CD4-positive, CD25-positive, alpha-beta regulatory T cell (primary cell): ENCODE results near the gene PSIP1. TPM values are rescaled to one million over a fixed set of nuclear protein-coding genes. Genes with fewer than 3 reads are reported as not detected.
"Not testable (repeated sequence)": the region's sequence is repeated elsewhere in the genome, so short reads cannot be mapped to it uniquely, and the experiment has no call there.

Experiments
- ATAC-seq, 2 donors: fragments of 150-1000 bp; cut with Tn5 transposase; one replicate each; pipeline ENCODE4 v1.10.0; 2021; ENCODE audit warnings: low read depth in 2 of 2, moderate number of reproducible peaks in 2 of 2, moderate library complexity in 1 of 2
- DNase-seq, 3 donors: peaks; one replicate each; pipeline versions ENCODE4 v3.0.0 to v3.0.0-alpha.2; 2012 to 2022; ENCODE audit warnings: mixed read lengths in 1 of 3
- H3K27ac ChIP-seq: one replicate; pipeline ENCODE4 v1.7.0; 2013; ENCODE audit warnings: mild to moderate bottlenecking, low read length; ENCODE audit not compliant: insufficient read depth, poor library complexity, severe bottlenecking
- H3K27me3 ChIP-seq: one replicate; pipeline ENCODE4 v1.7.0; 2013; ENCODE audit warnings: low read length; ENCODE audit not compliant: control insufficient read depth, insufficient read depth
- H3K36me3 ChIP-seq: one replicate; pipeline ENCODE4 v1.7.0; 2013; ENCODE audit warnings: mild to moderate bottlenecking, low read length, moderate library complexity; ENCODE audit not compliant: control insufficient read depth, insufficient read depth
- H3K4me1 ChIP-seq: 2 replicates; pipeline ENCODE4 v1.7.0; 2013; ENCODE audit warnings: mild to moderate bottlenecking, low read length; ENCODE audit not compliant: insufficient read depth, control insufficient read depth, poor library complexity, severe bottlenecking
- H3K4me3 ChIP-seq: one replicate; pipeline ENCODE4 v1.7.0; 2013; ENCODE audit warnings: low read depth, mild to moderate bottlenecking, low read length, moderate library complexity
- H3K9me3 ChIP-seq, 2 experiments: 1 replicate in 1 of 2; 2 replicates in 1 of 2; pipeline ENCODE4 v1.7.0; 2013; ENCODE audit warnings: low read length in 2 of 2, mild to moderate bottlenecking in 1 of 2, moderate library complexity in 1 of 2; ENCODE audit not compliant: control insufficient read depth in 2 of 2
- H3K27ac Mint-ChIP-seq, 3 donors: one replicate each; pipeline ENCODE4 v1.8.0; 2020 to 2022; ENCODE audit warnings: mild to moderate bottlenecking in 3 of 3, mixed read lengths in 3 of 3, moderate library complexity in 2 of 3
- H3K27me3 Mint-ChIP-seq: one replicate; pipeline ENCODE4 v1.8.0; 2022; ENCODE audit warnings: mild to moderate bottlenecking, mixed read lengths
- H3K36me3 Mint-ChIP-seq: one replicate; pipeline ENCODE4 v1.8.0; 2020; ENCODE audit warnings: mixed read lengths
- H3K4me1 Mint-ChIP-seq, 4 donors: one replicate each; pipeline ENCODE4 v1.8.0; 2020 to 2022; ENCODE audit warnings: mixed read lengths in 4 of 4, mild to moderate bottlenecking in 1 of 4
- H3K4me3 Mint-ChIP-seq, 4 donors: one replicate each; pipeline ENCODE4 v1.8.0; 2020 to 2022; ENCODE audit warnings: mild to moderate bottlenecking in 4 of 4, mixed read lengths in 4 of 4, moderate library complexity in 3 of 4
- H3K9me3 Mint-ChIP-seq, 7 donors: one replicate each; pipeline ENCODE4 v1.8.0; 2020 to 2022; ENCODE audit warnings: mixed read lengths in 7 of 7, mild to moderate bottlenecking in 3 of 7, moderate library complexity in 2 of 7
- polyA plus RNA-seq, 4 donors: library from polyadenylated mRNA; unstranded; fragments of 300-500 nt; fragmentation: Illumina TruSeq; gene quantifications; one replicate each; pipeline ENCODE4 v1.2.3, GENCODE V29; 2021
- total RNA-seq: library from RNA; stranded (reverse); gene quantifications from one replicate; pipeline ENCODE4 v1.2.3, GENCODE V29; 2022

PSIP1 gene
- total and polyA plus RNA-seq, 5 donors from 2014 or later = 86.0 to 136 (median 126) TPM

GRCh38 chr9:15444141-15444540 is 66.6 kb downstream of the PSIP1 start:
- no peaks in the 10 kb centered on the region for H3K27me3 Mint-ChIP-seq
- no peaks in the 10 kb centered on the region for H3K9me3 Mint-ChIP-seq
- Histone ChIP-seq H3K4me1 (no peaks in the 10 kb centered on the region), H3K27me3 (no peaks in the 10 kb centered on the region), H3K36me3 (peaks cover 66% of the 10 kb centered on the region), H3K27ac (no peak overlapping the region), H3K9me3 (no peaks in the 10 kb centered on the region), H3K4me3 (no peak overlapping the region)
- no peak overlapping the region for H3K4me3 Mint-ChIP-seq
- ATAC-seq = no peak
- H3K4me1 Mint-ChIP-seq = peaks cover 10 to 20% (median 14%) of the 10 kb centered on the region in 4 donors
- no peak for DNase-seq
- no peak overlapping the region for H3K27ac Mint-ChIP-seq
- H3K36me3 Mint-ChIP-seq = peaks cover 46% of the 10 kb centered on the region

DNA sequence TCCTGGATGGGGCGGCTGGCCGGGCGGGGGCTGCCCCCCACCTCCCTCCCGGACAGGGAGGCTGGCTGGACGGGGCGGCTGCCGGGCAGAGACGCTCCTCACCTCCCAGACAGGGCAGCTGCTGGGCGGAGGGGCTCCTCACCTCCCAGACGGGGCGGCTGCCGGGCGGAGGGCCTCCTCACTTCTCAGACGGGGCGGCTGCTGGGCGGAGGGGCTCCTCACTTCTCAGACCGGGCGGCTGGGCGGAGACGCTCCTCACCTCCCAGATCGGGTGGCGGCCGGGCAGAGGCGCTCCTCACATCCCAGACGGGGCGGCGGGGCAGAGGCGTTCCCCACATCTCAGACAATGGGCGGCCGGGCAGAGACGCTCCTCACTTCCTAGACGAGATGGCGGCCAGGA is 68.5 kb downstream of the PSIP1 start:
- H3K27me3 Mint-ChIP-seq, ATAC-seq, H3K9me3 Mint-ChIP-seq, H3K4me1 ChIP-seq, DNase-seq, H3K27me3 ChIP-seq, H3K27ac Mint-ChIP-seq, H3K4me3 ChIP-seq, H3K9me3 ChIP-seq, H3K4me3 Mint-ChIP-seq, H3K27ac ChIP-seq: not testable (repeated sequence)
- peaks cover 12 to 30% (median 20%) of the 10 kb centered on the region in 4 donors for H3K4me1 Mint-ChIP-seq
- peaks cover 52% of the 10 kb centered on the region for H3K36me3 ChIP-seq
- peaks cover 47% of the 10 kb centered on the region for H3K36me3 Mint-ChIP-seq

DNA sequence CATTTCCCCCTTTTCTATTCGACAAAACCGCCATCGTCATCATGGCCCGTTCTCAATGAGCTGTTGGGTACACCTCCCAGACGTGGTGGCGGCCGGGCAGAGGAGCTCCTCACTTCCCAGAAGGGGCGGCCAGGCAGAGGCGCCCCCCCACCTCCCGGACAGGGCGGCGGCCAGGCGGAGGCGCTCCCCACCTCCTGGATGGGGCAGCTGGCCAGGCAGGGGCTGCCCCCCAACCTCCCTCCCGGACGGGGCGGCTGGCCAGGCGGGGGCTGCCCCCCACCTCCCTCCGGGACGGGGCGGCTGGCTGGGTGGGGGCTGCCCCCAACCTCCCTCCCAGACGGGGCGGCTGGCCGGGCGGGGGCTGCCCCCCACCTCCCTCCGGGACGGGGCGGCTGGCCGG is 68.9 kb downstream of the PSIP1 start:
- H3K36me3 ChIP-seq = peaks cover 50% of the 10 kb centered on the region
- H3K27me3 ChIP-seq, H3K9me3 Mint-ChIP-seq, DNase-seq, H3K4me1 ChIP-seq, ATAC-seq, H3K27ac ChIP-seq, H3K27ac Mint-ChIP-seq, H3K4me3 Mint-ChIP-seq, H3K27me3 Mint-ChIP-seq, H3K4me3 ChIP-seq, H3K9me3 ChIP-seq: not testable (repeated sequence)
- Mint-ChIP-seq H3K4me1 (peaks cover 12 to 32% (median 21%) of the 10 kb centered on the region in 4 donors), H3K36me3 (peaks cover 46% of the 10 kb centered on the region)

- ATAC-seq (no peak), DNase-seq (no peak)
- Histone ChIP-seq H3K4me1 (no peaks in the 10 kb centered on the region), H3K9me3 (no peaks in the 10 kb centered on the region), H3K4me3 (no peak overlapping the region), H3K27me3 (no peaks in the 10 kb centered on the region), H3K36me3 (peaks cover 37% of the 10 kb centered on the region), H3K27ac (no peak overlapping the region)
- H3K27me3 Mint-ChIP-seq = no peaks in the 10 kb centered on the region
- peaks cover 12 to 42% (median 26%) of the 10 kb centered on the region in 4 donors for H3K4me1 Mint-ChIP-seq
- H3K9me3 Mint-ChIP-seq = peaks cover 0 to 2% (median 0%) of the 10 kb centered on the region in 7 donors
- H3K27ac Mint-ChIP-seq = peak overlapping the region in 1 of 3 donors; percentile 75
- H3K4me3 Mint-ChIP-seq = no peak overlapping the region
- peaks cover 49% of the 10 kb centered on the region for H3K36me3 Mint-ChIP-seq
Observed at GRCh38 chr9:15438891-15439290, 71.9 kb downstream of the PSIP1 start.

GRCh38 chr9:15433661-15434060 is 77.1 kb downstream of the PSIP1 start:
- peaks cover 9% of the 10 kb centered on the region for H3K4me1 ChIP-seq
- Mint-ChIP-seq H3K36me3 (peaks cover 43% of the 10 kb centered on the region), H3K4me3 (no peak overlapping the region), H3K4me1 (peaks cover 41 to 73% (median 60%) of the 10 kb centered on the region in 4 donors), H3K27ac (peak overlapping the region in 1 of 3 donors; percentile 51), H3K9me3 (peaks cover 0 to 2% (median 0%) of the 10 kb centered on the region in 7 donors), H3K27me3 (no peaks in the 10 kb centered on the region)
- peaks cover 33% of the 10 kb centered on the region for H3K36me3 ChIP-seq
- no peak overlapping the region for H3K4me3 ChIP-seq
- H3K9me3 ChIP-seq = no peaks in the 10 kb centered on the region
- no peaks in the 10 kb centered on the region for H3K27me3 ChIP-seq
- no peak overlapping the region for H3K27ac ChIP-seq
- DNase-seq (no peak), ATAC-seq (no peak)

DNA sequence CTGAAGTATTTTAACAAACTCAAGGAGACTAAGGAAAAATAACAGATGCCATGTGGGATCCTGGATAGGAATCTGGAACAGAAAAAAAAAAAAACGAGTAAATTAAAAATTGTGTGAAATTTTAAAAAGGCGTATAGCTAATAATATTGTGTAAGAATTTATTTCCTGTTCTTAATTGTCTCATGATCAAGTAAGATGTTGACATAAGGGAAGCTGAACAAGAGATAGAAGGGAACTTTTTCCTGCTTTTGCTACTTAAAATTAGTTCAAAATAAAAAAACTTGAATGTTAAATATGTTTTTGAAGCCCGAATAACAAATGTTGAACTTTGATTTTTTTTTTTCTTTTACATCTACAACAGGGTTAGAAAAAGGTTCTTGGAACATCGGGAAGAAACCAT is 77.6 kb downstream of the PSIP1 start:
- Mint-ChIP-seq H3K4me3 (no peak overlapping the region), H3K4me1 (peaks cover 37 to 76% (median 62%) of the 10 kb centered on the region in 4 donors), H3K27me3 (no peaks in the 10 kb centered on the region), H3K36me3 (peaks cover 42% of the 10 kb centered on the region), H3K9me3 (peaks cover 0 to 2% (median 0%) of the 10 kb centered on the region in 7 donors), H3K27ac (no peak overlapping the region)
- Histone ChIP-seq H3K27ac (no peak overlapping the region), H3K9me3 (no peaks in the 10 kb centered on the region), H3K4me1 (peaks cover 9% of the 10 kb centered on the region), H3K4me3 (no peak overlapping the region), H3K36me3 (peaks cover 33% of the 10 kb centered on the region), H3K27me3 (no peaks in the 10 kb centered on the region)
- ATAC-seq = no peak
- no peak for DNase-seq

- Mint-ChIP-seq H3K27ac (peak overlapping the region in 2 of 3 donors; percentile 13 to 73), H3K36me3 (peaks cover 35% of the 10 kb centered on the region), H3K4me1 (peaks cover 41 to 74% (median 61%) of the 10 kb centered on the region in 4 donors), H3K4me3 (peak overlapping the region in 1 of 4 donors; percentile 18), H3K9me3 (no peaks in the 10 kb centered on the region), H3K27me3 (no peaks in the 10 kb centered on the region)
- no peak overlapping the region for H3K4me3 ChIP-seq
- H3K9me3 ChIP-seq = no peaks in the 10 kb centered on the region
- no peak for DNase-seq
- H3K27me3 ChIP-seq = no peaks in the 10 kb centered on the region
- no peak for ATAC-seq
- peaks cover 34% of the 10 kb centered on the region for H3K36me3 ChIP-seq
- H3K4me1 ChIP-seq = peaks cover 25% of the 10 kb centered on the region
- no peak overlapping the region for H3K27ac ChIP-seq
Observed at GRCh38 chr9:15430920-15431844, 79.6 kb downstream of the PSIP1 start.
